Measurements from ENCODE around the gene SLC39A5. TPM values are rescaled to one million over a fixed set of nuclear protein-coding genes. Genes with fewer than 3 reads are reported as not detected.
"Not testable (repeated sequence)": the region's sequence is repeated elsewhere in the genome, so short reads cannot be mapped to it uniquely, and the experiment has no call there.

The SLC39A5 gene
- total RNA-seq, 3 donors from 2014 or later: 0.98 TPM; not detected in 2

GRCh38 chr12:56193025-56193578, 36.7 kb upstream of the SLC39A5 start:
- Histone ChIP-seq H3K27ac (no peak overlapping the region), H3K4me1 (peaks cover 0 to 3% of the 10 kb centered on the region in 2 donors), H3K4me3 (no peak overlapping the region), H3K27me3 (no peaks in the 10 kb centered on the region), H3K9me3 (no peaks in the 10 kb centered on the region), H3K36me3 (no peaks in the 10 kb centered on the region)
- TF ChIP-seq POLR2A (IDR thresholded peaks at IDR 0.05) (no peak), POLR2AphosphoS5 (IDR thresholded peaks at IDR 0.05) (peak in 1 of 3 donors; percentile 21), CTCF (IDR thresholded peaks at IDR 0.05) (peak; percentile 76 to 86 (median 80))
- intact Hi-C loops (cut with DNase I; ENCODE audit: low total_unique reads): no loop called here
- DNase-seq (ENCODE audit: low spot score in 2 of 2): peak in 1 of 2 donors; percentile 72

- H3K4me3 ChIP-seq; DNase-seq (ENCODE audit: low spot score in 2 of 2); H3K9me3 ChIP-seq; intact Hi-C loops (cut with DNase I; ENCODE audit: low total_unique reads); H3K36me3 ChIP-seq; H3K4me1 ChIP-seq; H3K27me3 ChIP-seq: not testable (repeated sequence)
- peak overlapping the region in 1 of 2 donors; percentile 26 for H3K27ac ChIP-seq
These were observed 32.9 kb upstream of the SLC39A5 start for GRCh38 chr12:56196818-56197550.

DNA sequence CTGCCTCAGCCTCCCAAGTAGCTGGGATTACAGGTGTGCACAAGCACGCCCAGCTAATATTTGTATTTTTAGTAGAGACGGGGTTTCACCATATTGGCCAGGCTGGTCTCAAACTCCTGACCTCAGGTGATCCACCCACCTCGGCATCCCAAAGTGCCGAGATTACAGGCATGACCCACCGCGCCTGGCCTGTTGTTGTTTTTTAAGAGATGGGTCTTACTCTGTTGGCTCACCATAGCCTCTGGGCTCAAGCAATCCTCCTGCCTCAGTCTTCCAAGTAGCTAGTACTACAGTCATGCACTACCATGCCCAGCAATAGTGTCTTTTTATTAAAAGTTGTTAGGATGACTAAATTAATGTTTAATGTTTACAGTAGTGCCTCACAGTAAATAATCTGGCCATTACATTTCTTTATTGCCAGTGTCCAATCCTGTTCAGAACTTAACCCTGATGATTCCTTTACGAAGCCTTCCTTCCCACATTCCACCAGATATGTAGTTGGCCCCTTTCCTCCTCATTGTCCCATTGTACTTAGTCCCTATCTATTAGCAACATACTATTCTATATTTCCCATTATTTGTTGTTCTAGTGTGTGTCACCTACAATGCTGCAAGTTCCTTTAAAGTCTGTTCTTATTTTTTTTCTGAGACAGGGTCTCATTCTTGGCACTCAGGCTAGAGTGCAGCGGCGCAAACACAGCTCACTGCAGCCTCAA, 31.8 kb upstream of the SLC39A5 start:
- no peaks in the 10 kb centered on the region for H3K36me3 ChIP-seq
- TF ChIP-seq POLR2AphosphoS5 (IDR thresholded peaks at IDR 0.05): no peak
- TF ChIP-seq POLR2A (IDR thresholded peaks at IDR 0.05): no peak
- no peak for TF ChIP-seq CTCF (IDR thresholded peaks at IDR 0.05)
- H3K27me3 ChIP-seq: no peaks in the 10 kb centered on the region
- no peak for DNase-seq (ENCODE audit: low spot score in 2 of 2)
- no peak overlapping the region for H3K4me3 ChIP-seq
- intact Hi-C loops (cut with DNase I; ENCODE audit: low total_unique reads): no loop called here
- H3K4me1 ChIP-seq: no peaks in the 10 kb centered on the region
- H3K9me3 ChIP-seq: no peaks in the 10 kb centered on the region
- H3K27ac ChIP-seq: no peak overlapping the region

DNA sequence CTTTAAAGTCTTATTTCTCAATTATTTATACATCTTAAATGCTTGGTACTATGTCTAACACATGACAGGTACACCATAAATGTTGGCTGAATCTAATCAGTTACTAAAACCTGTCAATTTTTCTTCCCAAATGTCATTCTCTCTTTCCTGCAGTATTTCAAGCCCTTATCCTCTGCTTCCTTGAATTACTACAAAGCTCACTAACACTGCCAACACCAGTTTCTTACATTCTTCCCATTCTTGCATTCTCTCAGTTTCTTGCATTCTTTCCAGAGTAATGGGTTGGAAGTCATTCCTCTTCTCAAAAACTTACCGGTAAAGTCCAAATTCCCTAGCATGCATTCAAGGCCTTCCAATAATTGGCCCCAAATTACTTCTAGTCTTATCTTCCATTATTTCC, 31.0 kb upstream of the SLC39A5 start:
- no peak for TF ChIP-seq POLR2A (IDR thresholded peaks at IDR 0.05)
- TF ChIP-seq CTCF (IDR thresholded peaks at IDR 0.05): no peak
- no peak for TF ChIP-seq POLR2AphosphoS5 (IDR thresholded peaks at IDR 0.05)
- no peak overlapping the region for H3K4me3 ChIP-seq
- no peaks in the 10 kb centered on the region for H3K9me3 ChIP-seq
- H3K27me3 ChIP-seq: no peaks in the 10 kb centered on the region
- no peaks in the 10 kb centered on the region for H3K4me1 ChIP-seq
- no peaks in the 10 kb centered on the region for H3K36me3 ChIP-seq
- intact Hi-C loops (cut with DNase I; ENCODE audit: low total_unique reads): no loop called here
- no peak for DNase-seq (ENCODE audit: low spot score in 2 of 2)
- H3K27ac ChIP-seq: no peak overlapping the region

DNA sequence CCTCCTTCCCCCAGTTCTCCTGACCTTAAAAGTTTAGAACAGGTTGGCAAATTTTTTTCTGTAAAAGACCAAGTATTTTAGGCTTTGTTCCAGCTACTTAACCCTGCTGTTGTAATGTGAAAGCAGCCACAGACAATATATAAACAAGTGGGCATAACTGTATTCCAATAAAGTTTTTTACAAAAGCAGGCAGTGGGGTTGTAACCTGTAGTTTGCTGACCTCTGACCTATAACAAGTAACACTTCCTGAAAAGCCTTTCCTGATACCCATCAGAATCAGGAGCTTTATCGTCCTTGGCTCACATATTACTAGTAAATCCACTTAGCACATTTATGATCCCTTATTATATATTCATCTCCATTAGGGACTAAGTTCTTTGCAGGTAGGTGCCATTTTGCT, 27.5 kb upstream of the SLC39A5 start:
- Histone ChIP-seq H3K36me3 (no peaks in the 10 kb centered on the region), H3K4me3 (no peak overlapping the region), H3K27me3 (no peaks in the 10 kb centered on the region), H3K4me1 (no peaks in the 10 kb centered on the region), H3K9me3 (no peaks in the 10 kb centered on the region), H3K27ac (no peak overlapping the region)
- intact Hi-C loops (cut with DNase I; ENCODE audit: low total_unique reads): no loop called here
- TF ChIP-seq CTCF (IDR thresholded peaks at IDR 0.05) (no peak), POLR2AphosphoS5 (IDR thresholded peaks at IDR 0.05) (no peak), POLR2A (IDR thresholded peaks at IDR 0.05) (no peak)
- no peak for DNase-seq (ENCODE audit: low spot score in 2 of 2)

Data from breast epithelium (tissue), 4 donors.